Panc1 (cell line): ENCODE measurements around the gene SOBP. TPM values are rescaled to one million over a fixed set of nuclear protein-coding genes. Genes with fewer than 3 reads are reported as not detected.

ENCODE experiments used
- ATAC-seq: fragments of 200-7000 bp; cut with Tn5 transposase; 2 replicates; pipeline ENCODE4 v1.9.1; 2020; ENCODE audit warnings: mild to moderate bottlenecking, moderate library complexity
- BruUV-seq: library from RNA; stranded (reverse); fragments of 400-500 nt; replicated peaks from 2 replicates; lab custom pipeline; 2021; lab: Mats Ljungman, UMichigan
- CTCF ChIA-PET: fragments of 300-600 bp; sonication (Branson Sonifier 250); formaldehyde crosslinking; loops from one replicate; lab custom pipeline; 2022; ENCODE audit warnings: antibody characterized with exemption; lab: Charles Lee
- POLR2A ChIA-PET: fragments of 300-600 bp; sonication (Branson Sonifier 250); formaldehyde crosslinking; loops from one replicate; lab custom pipeline; 2022; ENCODE audit warnings: antibody characterized with exemption; lab: Charles Lee
- DNase-seq: peaks from one replicate; pipeline ENCODE4 v3.0.0-alpha.2; 2010; ENCODE audit warnings: low read depth, low spot score
- H3K27ac ChIP-seq: 2 replicates; pipeline ENCODE4 v1.5.1; 2011; ENCODE audit warnings: mild to moderate bottlenecking, low read length, inconsistent platforms
- H3K27me3 ChIP-seq: fragments of 200-500 bp; sonication (Bioruptor generic); 2 replicates; pipeline ENCODE4 v1.6.0; 2014; ENCODE audit warnings: low read length, inconsistent platforms; ENCODE audit not compliant: control insufficient read depth, insufficient read depth
- H3K36me3 ChIP-seq: fragments of 200-500 bp; sonication (Bioruptor generic); 2 replicates; pipeline ENCODE4 v1.5.1; 2014; ENCODE audit warnings: inconsistent platforms, mild to moderate bottlenecking, low read length, moderate library complexity; ENCODE audit not compliant: control insufficient read depth, insufficient read depth
- H3K4me1 ChIP-seq: 2 replicates; pipeline ENCODE4 v1.5.1; 2011; ENCODE audit warnings: inconsistent platforms, mild to moderate bottlenecking, low read length, moderate library complexity; ENCODE audit not compliant: control insufficient read depth, insufficient read depth
- H3K4me3 ChIP-seq, 2 experiments: 2 replicates each; pipeline ENCODE4 v1.5.1; 2011 to 2012; ENCODE audit warnings: low read depth in 2 of 2, low read length in 2 of 2, mild to moderate bottlenecking in 2 of 2, inconsistent platforms in 1 of 2, moderate library complexity in 1 of 2
- H3K9me3 ChIP-seq: fragments of 200-500 bp; sonication (Bioruptor generic); 2 replicates; pipeline ENCODE4 v1.5.1; 2014; ENCODE audit warnings: low read depth, mild to moderate bottlenecking, inconsistent platforms, low read length, moderate library complexity; ENCODE audit not compliant: control insufficient read depth, insufficient read depth
- POLR2AphosphoS5 ChIP-seq: IDR thresholded peaks from 2 replicates; pipeline ENCODE4 v1.6.1; 2012; ENCODE audit warnings: mild to moderate bottlenecking, low read depth, low read length, moderate library complexity
- REST ChIP-seq, 2 experiments: IDR thresholded peaks; 2 replicates each; pipeline ENCODE4 v1.6.1; 2011 to 2012; ENCODE audit warnings: low read depth in 2 of 2, control low read depth in 1 of 2, low read length in 1 of 2, mild to moderate bottlenecking in 1 of 2, moderate library complexity in 1 of 2; ENCODE audit not compliant: insufficient read depth in 1 of 2
- SIN3A ChIP-seq: IDR thresholded peaks from 2 replicates; pipeline ENCODE4 v1.6.1; 2012; ENCODE audit warnings: low read depth, mild to moderate bottlenecking, low read length, moderate library complexity, borderline replicate concordance; ENCODE audit not compliant: insufficient read depth
- TCF7L2 ChIP-seq: IDR thresholded peaks from 2 replicates; pipeline ENCODE4 v1.6.1; 2011; ENCODE audit warnings: mild to moderate bottlenecking, low read depth, low read length, inconsistent platforms
- in situ Hi-C: cut with HindIII; loops from 2 replicates; pipeline ENCODE4 v1.10.0; 2016; ENCODE audit warnings: low sequenced_read_pairs, low pct_unique_long_range_greater_than_20kb
- intact Hi-C: fragments of 100-400 bp; cut with micrococcal nuclease; formaldehyde crosslinking; loops from one replicate; pipeline ENCODE4 v1.10.0; 2022; ENCODE audit not compliant: unreplicated experiment
- total RNA-seq: library from RNA; stranded (reverse); gene quantifications from one replicate; pipeline ENCODE4 v1.2.1, GENCODE V29; 2021; ENCODE audit not compliant: unreplicated experiment
- TF ChIP-seq, protein P1 (sequence below): fragments of 450-650 bp; IDR thresholded peaks from 2 replicates; pipeline ENCODE4 v1.5.1; 2017; ENCODE audit warnings: mild to moderate bottlenecking

SOBP gene
- total RNA-seq, 1 experiment from 2014 or later: 9.0 TPM

GRCh38 chr6:107567643-107568042 is 77.7 kb downstream of the SOBP start:
- Histone ChIP-seq H3K4me1 (peaks cover 8% of the 10 kb centered on the region), H3K27ac (no peak overlapping the region), H3K36me3 (no peaks in the 10 kb centered on the region), H3K9me3 (no peaks in the 10 kb centered on the region), H3K4me3 (no peak overlapping the region), H3K27me3 (no peaks in the 10 kb centered on the region; the same call in 1 of the 2 replicates)
- DNase-seq (no peak), ATAC-seq (no peak)
- BruUV-seq: no TSS peak
- intact Hi-C loops: no loop called here
- ChIA-PET CTCF (no interaction called here), POLR2A (no interaction called here)
- in situ Hi-C loops: no loop called here
- TF ChIP-seq SIN3A (no peak), TCF7L2 (no peak), REST (IDR thresholded peaks at IDR 0.05; ENCODE audit: insufficient read depth in 1 of 2, low read depth in 2 of 2, low read length in 1 of 2) (no peak), POLR2AphosphoS5 (no peak)
- TF ChIP-seq, protein P1, sequence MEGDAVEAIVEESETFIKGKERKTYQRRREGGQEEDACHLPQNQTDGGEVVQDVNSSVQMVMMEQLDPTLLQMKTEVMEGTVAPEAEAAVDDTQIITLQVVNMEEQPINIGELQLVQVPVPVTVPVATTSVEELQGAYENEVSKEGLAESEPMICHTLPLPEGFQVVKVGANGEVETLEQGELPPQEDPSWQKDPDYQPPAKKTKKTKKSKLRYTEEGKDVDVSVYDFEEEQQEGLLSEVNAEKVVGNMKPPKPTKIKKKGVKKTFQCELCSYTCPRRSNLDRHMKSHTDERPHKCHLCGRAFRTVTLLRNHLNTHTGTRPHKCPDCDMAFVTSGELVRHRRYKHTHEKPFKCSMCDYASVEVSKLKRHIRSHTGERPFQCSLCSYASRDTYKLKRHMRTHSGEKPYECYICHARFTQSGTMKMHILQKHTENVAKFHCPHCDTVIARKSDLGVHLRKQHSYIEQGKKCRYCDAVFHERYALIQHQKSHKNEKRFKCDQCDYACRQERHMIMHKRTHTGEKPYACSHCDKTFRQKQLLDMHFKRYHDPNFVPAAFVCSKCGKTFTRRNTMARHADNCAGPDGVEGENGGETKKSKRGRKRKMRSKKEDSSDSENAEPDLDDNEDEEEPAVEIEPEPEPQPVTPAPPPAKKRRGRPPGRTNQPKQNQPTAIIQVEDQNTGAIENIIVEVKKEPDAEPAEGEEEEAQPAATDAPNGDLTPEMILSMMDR: no peak

DNA sequence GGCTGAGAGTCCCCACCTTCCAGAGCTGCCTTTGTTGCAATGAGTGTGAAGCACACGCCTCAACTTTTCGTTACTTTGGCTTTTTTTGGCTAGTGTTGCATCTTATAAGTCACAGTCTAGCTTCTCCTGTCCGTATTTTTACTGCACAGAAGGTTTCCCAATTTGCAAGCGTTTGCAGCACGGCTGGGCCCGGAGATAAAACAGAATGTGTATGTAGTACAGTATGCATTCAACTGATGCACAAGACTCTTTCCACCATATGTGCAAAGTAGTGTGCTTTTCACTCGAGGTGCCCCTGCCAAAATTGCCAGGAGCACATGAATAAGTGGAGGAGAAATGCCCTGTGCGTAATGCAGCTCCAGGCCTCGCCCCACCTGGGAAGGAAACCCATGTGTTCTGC is 79.6 kb downstream of the SOBP start:
- POLR2A ChIA-PET: no interaction called here
- no peak overlapping the region for H3K27ac ChIP-seq
- intact Hi-C loops: no loop called here
- no peaks in the 10 kb centered on the region; the same call in 1 of the 2 replicates for H3K27me3 ChIP-seq
- in situ Hi-C loops: no loop called here
- CTCF ChIA-PET: no interaction called here
- H3K36me3 ChIP-seq: no peaks in the 10 kb centered on the region
- H3K4me1 ChIP-seq: peaks cover 4% of the 10 kb centered on the region
- ATAC-seq: no peak
- no peak for DNase-seq
- no peaks in the 10 kb centered on the region for H3K9me3 ChIP-seq
- BruUV-seq: no TSS peak
- H3K4me3 ChIP-seq: no peak overlapping the region
- TF ChIP-seq POLR2AphosphoS5 (no peak), REST (IDR thresholded peaks at IDR 0.05; ENCODE audit: insufficient read depth in 1 of 2, low read depth in 2 of 2, low read length in 1 of 2) (no peak), SIN3A (no peak), TCF7L2 (no peak)
- TF ChIP-seq, protein P1: no peak
